Stomach (tissue), 9 donors: ENCODE measurements around the gene ISG20. TPM values are rescaled to one million over a fixed set of nuclear protein-coding genes. Genes with fewer than 3 reads are reported as not detected.
"Not testable (repeated sequence)": the region's sequence is repeated elsewhere in the genome, so short reads cannot be mapped to it uniquely, and the experiment has no call there.

ENCODE experiments used
- DNase-seq, 2 donors: peaks; one replicate each; pipeline versions ENCODE4 v3.0.0 to v3.0.0-alpha.2; 2013 to 2019
- H3K27ac ChIP-seq, 5 donors: fragments of 200-600 bp in 4 of 5; sonication (generic) in 4 of 5; one replicate each; pipeline ENCODE4 v1.5.1; 2013 to 2019; ENCODE audit warnings: mild to moderate bottlenecking in 1 of 5, moderate library complexity in 1 of 5
- H3K27me3 ChIP-seq, 3 donors: fragments of 200-600 bp; sonication (generic); one replicate each; pipeline ENCODE4 v1.5.1; 2017 to 2019; ENCODE audit warnings: mixed run types in 1 of 3
- H3K36me3 ChIP-seq, 4 donors: fragments of 200-600 bp; sonication (generic); 1 replicate in 3 of 4; 2 replicates in 1 of 4; pipeline ENCODE4 v1.5.1; 2016 to 2019
- H3K4me1 ChIP-seq, 4 donors: fragments of 200-600 bp; sonication (generic); one replicate each; pipeline ENCODE4 v1.5.1; 2016 to 2019
- H3K4me3 ChIP-seq, 4 donors: fragments of 200-600 bp; sonication (generic) in 3 of 4; one replicate each; pipeline ENCODE4 v1.5.1; 2016 to 2019; ENCODE audit warnings: mild to moderate bottlenecking in 1 of 4
- H3K9me3 ChIP-seq, 4 donors: fragments of 200-600 bp; sonication (generic); one replicate each; pipeline ENCODE4 v1.5.1; 2016 to 2019
- EP300 ChIP-seq: sonication (generic); formaldehyde crosslinking; IDR thresholded peaks from one replicate; pipeline ENCODE4 v1.6.1; 2017; ENCODE audit warnings: antibody characterized with exemption
- POLR2A ChIP-seq, 4 donors: fragments of 450-650 bp; IDR thresholded peaks; one replicate each; pipeline ENCODE4 v1.6.1; 2016; ENCODE audit warnings: antibody characterized with exemption in 4 of 4, control low read depth in 2 of 4, mild to moderate bottlenecking in 1 of 4, moderate library complexity in 1 of 4
- POLR2AphosphoS5 ChIP-seq, 3 donors: sonication (generic); formaldehyde crosslinking; IDR thresholded peaks; one replicate each; pipeline ENCODE4 v1.6.1; 2016; ENCODE audit warnings: antibody characterized with exemption in 3 of 3
- WGBS, 5 donors: extraction: QIAGEN DNeasy Blood & Tissue Kit in 3 of 5; methylation state at CpG; one replicate each; pipeline versions ENCODE4 v1.1.5 to v1.1.7; 2013 to 2018; 5-methylcytosine and 5-hydroxymethylcytosine counted together
- intact Hi-C: fragments of 100-400 bp; cut with DNase I; formaldehyde crosslinking; loops from one replicate; pipeline ENCODE4 v1.15.1; 2023; ENCODE audit warnings: low total_unique reads
- polyA plus RNA-seq, 3 donors: library from polyadenylated mRNA; stranded (reverse); fragments of 200-250 nt; gene quantifications; one replicate each; pipeline ENCODE4 v1.2.3, GENCODE V29; 2013
- total RNA-seq, 5 donors: library from RNA; depleted of rRNA; stranded (reverse); fragments of >200 nt; gene quantifications; one replicate each; pipeline versions ENCODE4 v1.1.0 to v1.2.3, GENCODE V29; 2014 to 2016
- TF ChIP-seq, protein P1 (sequence below), 7 experiments: fragments of 450-650 bp in 4 of 7; fragments of 200-600 bp in 3 of 7; sonication (generic) in 3 of 7; IDR thresholded peaks; one replicate each; pipeline ENCODE4 v1.5.1; 2016 to 2019; ENCODE audit warnings: antibody characterized with exemption in 7 of 7, control low read depth in 2 of 7, mild to moderate bottlenecking in 1 of 7
- donor health status: healthy with polysubstance abuse.
- donor health status: Bipolar disorder and iron deficiency.
- donor health status: healthy.

The ISG20 gene
- total and polyA plus RNA-seq, 8 donors: 15.6 to 137 (median 73.9) TPM

DNA sequence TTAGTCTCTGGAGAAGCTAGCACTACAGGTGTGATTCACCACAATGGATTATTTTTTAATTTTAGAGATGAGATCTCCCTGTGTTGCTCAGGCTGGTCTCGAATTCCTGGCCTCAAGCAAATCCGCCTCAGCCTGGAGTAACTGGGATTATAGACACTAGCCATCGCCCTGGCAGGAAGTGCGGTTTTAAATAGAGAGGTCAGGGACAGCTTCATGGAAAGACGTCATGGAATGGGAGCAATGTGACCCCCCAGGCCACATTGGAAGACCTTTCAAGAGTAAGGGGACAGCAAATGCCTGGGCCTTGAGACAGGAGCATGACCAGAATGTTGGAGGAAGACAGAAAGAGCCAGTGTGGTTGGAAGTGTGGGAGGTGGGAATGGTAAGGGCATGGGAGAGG lies 2.2 kb upstream of the ISG20 start:
- intact Hi-C loops: no loop called here
- Histone ChIP-seq H3K27me3 (no peaks in the 10 kb centered on the region), H3K4me3 (no peak overlapping the region), H3K36me3 (peaks cover 0 to 17% (median 9%) of the 10 kb centered on the region in 4 donors), H3K27ac (peak overlapping the region; percentile 91 to 99 (median 97)), H3K9me3 (no peaks in the 10 kb centered on the region), H3K4me1 (peaks cover 54 to 64% (median 58%) of the 10 kb centered on the region in 4 donors)
- TF ChIP-seq EP300 (no peak), POLR2AphosphoS5 (IDR thresholded peaks at IDR 0.05) (no peak), POLR2A (IDR thresholded peaks at IDR 0.05) (no peak)
- TF ChIP-seq, protein P1, sequence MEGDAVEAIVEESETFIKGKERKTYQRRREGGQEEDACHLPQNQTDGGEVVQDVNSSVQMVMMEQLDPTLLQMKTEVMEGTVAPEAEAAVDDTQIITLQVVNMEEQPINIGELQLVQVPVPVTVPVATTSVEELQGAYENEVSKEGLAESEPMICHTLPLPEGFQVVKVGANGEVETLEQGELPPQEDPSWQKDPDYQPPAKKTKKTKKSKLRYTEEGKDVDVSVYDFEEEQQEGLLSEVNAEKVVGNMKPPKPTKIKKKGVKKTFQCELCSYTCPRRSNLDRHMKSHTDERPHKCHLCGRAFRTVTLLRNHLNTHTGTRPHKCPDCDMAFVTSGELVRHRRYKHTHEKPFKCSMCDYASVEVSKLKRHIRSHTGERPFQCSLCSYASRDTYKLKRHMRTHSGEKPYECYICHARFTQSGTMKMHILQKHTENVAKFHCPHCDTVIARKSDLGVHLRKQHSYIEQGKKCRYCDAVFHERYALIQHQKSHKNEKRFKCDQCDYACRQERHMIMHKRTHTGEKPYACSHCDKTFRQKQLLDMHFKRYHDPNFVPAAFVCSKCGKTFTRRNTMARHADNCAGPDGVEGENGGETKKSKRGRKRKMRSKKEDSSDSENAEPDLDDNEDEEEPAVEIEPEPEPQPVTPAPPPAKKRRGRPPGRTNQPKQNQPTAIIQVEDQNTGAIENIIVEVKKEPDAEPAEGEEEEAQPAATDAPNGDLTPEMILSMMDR (IDR thresholded peaks at IDR 0.05): no peak
- no peak for DNase-seq
- WGBS, 5 donors: 67 to 78% (median 73%) methylated on average over 5 of the region's 5 CpGs

DNA sequence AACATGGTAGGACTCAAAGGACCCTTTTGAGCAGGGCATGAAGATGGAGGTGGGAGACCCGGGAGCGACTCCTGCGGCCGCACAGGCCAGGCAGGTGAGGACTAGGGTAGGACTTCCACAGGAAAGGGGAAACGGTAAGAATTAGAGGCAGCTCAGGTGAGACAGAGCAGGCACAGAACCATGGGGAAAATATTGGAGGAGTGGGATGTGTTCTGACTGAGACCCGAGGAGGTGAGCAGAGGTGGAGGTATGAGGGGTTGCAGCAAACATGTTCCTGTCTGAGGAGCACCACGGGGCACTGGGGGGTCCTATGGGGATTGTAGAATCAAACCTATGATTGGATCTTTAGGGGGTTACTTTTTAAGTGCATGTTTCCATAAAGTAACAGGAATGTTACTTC lies 1.4 kb upstream of the ISG20 start:
- H3K4me3 ChIP-seq: no peak overlapping the region
- 70 to 83% (median 72%) methylated on average over 7 of the region's 7 CpGs for WGBS, 5 donors
- TF ChIP-seq POLR2AphosphoS5 (IDR thresholded peaks at IDR 0.05) (no peak), POLR2A (IDR thresholded peaks at IDR 0.05) (no peak), EP300 (no peak)
- TF ChIP-seq, protein P1 (IDR thresholded peaks at IDR 0.05): no peak
- peaks cover 55 to 69% (median 61%) of the 10 kb centered on the region in 4 donors for H3K4me1 ChIP-seq
- no peak for DNase-seq
- H3K9me3 ChIP-seq: no peaks in the 10 kb centered on the region
- H3K27me3 ChIP-seq: no peaks in the 10 kb centered on the region
- intact Hi-C loops: no loop called here
- peaks cover 0 to 9% (median 4%) of the 10 kb centered on the region in 4 donors for H3K36me3 ChIP-seq
- peak overlapping the region; percentile 82 to 99 (median 97) for H3K27ac ChIP-seq

DNA sequence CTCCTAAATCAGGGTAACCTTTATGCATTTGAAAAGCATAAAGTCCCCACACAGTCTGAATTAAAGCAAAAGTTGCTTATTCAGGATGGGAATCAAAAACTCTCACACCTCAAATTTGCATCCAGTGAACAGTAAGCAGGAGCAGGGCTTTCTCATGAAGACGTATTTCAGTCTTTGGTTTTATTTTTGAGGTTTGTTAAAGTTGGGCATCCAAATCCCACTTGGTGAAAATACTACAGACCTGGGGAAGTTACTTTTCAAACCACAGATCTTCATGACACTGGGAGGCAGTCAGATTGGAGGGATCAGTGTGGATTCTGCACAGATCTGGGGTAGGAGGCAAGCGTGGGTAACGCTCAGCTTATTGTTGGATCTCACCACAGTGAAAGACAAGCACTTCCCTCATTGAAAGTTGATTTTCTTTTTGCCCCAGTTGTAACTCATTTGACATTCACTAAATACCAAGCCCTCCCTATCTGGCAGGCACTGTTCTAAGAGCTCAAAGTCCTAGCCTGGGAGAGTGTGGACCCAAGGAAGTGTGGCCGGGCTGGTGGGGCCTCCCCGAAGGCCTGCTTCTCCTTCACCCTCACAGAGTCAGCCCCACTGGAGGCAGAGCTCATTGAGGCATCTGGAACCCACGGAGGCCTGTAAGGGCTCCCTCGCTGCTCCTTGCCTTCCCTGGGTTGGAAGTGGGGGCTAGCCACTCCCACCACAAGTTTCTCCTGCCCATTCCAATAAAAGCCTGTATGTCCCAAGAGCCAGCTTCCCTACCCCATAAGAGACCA lies 783 bp upstream of the ISG20 start:
- Histone ChIP-seq H3K4me3 (peak overlapping the region; percentile 41 to 58 (median 49)), H3K36me3 (peaks cover 0 to 5% (median 1%) of the 10 kb centered on the region in 4 donors), H3K27me3 (no peaks in the 10 kb centered on the region), H3K27ac (peak overlapping the region; percentile 91 to 99 (median 97)), H3K4me1 (peaks cover 55 to 71% (median 61%) of the 10 kb centered on the region in 4 donors), H3K9me3 (no peaks in the 10 kb centered on the region)
- intact Hi-C loops: no loop called here
- 26 to 48% (median 35%) methylated on average over 4 to 7 of the region's 7 CpGs for WGBS, 5 donors
- DNase-seq: peak in 1 of 2 donors; percentile 76
- TF ChIP-seq EP300: no peak
- TF ChIP-seq POLR2AphosphoS5 (IDR thresholded peaks at IDR 0.05): no peak
- no peak for TF ChIP-seq POLR2A (IDR thresholded peaks at IDR 0.05)
- TF ChIP-seq, protein P1 (IDR thresholded peaks at IDR 0.05): no peak

DNA sequence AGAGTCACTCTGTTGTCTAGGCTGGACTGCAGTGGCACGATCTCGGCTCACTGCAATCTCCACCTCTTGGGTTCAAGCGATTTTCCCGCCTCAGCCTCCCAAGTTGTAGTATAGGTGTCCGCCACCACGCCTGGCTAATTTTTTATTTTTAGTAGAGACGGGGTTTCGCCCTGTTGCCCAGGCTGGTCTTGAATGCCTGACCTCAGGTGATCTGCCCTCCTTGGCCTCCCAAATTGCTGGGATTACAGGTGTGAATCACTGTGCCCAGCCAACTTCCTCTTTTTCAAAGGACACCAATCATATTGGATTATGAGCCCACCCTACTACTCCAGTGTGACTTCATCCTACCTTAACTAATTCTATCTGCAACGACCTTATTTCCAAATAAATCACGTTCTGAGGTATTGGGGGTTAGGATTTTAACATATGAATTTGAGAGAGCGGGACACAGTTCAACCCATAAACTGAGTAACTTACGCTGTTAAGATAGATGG lies 3.2 kb downstream of the ISG20 start:
- no peak for DNase-seq
- Histone ChIP-seq H3K36me3 (peaks cover 0 to 19% (median 6%) of the 10 kb centered on the region in 4 donors), H3K4me3 (no peak overlapping the region), H3K27me3 (no peaks in the 10 kb centered on the region), H3K4me1 (peaks cover 40 to 77% (median 55%) of the 10 kb centered on the region in 4 donors), H3K9me3 (no peaks in the 10 kb centered on the region), H3K27ac (peak overlapping the region in 3 of 5 donors; percentile 91 to 98 (median 97))
- intact Hi-C loops: no loop called here
- WGBS, 5 donors: 90 to 94% (median 93%) methylated on average over 12 of the region's 12 CpGs
- TF ChIP-seq EP300 (no peak), POLR2AphosphoS5 (IDR thresholded peaks at IDR 0.05) (no peak), POLR2A (IDR thresholded peaks at IDR 0.05) (no peak)
- TF ChIP-seq, protein P1 (IDR thresholded peaks at IDR 0.05): no peak

DNA sequence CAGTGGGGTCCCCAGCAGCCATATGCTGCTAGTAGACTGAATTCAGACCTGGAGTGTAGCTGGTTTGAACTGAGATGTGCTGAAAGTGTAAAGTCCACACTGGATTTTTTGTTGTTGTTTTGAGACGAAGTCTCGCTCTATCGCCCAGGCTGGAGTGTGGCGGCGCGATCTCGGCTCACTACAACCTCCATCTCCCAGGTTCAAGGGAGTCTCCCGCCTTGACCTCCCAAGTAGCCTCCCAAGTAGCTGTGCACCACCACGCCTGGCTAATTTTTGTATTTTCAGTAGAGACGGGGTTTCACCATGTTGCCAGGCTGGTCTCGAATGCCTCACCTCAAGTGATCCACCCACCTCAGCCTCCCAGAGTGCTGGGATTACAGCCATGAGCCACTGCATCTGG lies 3.7 kb downstream of the ISG20 start:
- intact Hi-C loops, H3K27ac ChIP-seq: not testable (repeated sequence)

More for the DNA sequence above, 3.7 kb downstream of the ISG20 start:
- DNase-seq, H3K9me3 ChIP-seq, H3K4me3 ChIP-seq, H3K27me3 ChIP-seq: not testable (repeated sequence)
- peaks cover 0 to 19% (median 6%) of the 10 kb centered on the region in 4 donors for H3K36me3 ChIP-seq
- H3K4me1 ChIP-seq: peaks cover 39 to 77% (median 56%) of the 10 kb centered on the region in 4 donors
- 91 to 97% (median 95%) methylated on average over 11 of the region's 11 CpGs for WGBS, 5 donors
